ENCODE results near the gene LPO.

Gene LPO

GRCh38 chr17:58283674-58284612 lies 45.6 kb downstream of the LPO start:
- Histone ChIP-seq H3K27me3 (ENCODE audit: control insufficient read depth, insufficient read depth, low read length, poor library complexity, severe bottlenecking) (no peaks in the 10 kb centered on the region), H3K36me3 (ENCODE audit: control insufficient read depth, insufficient read depth, low read length) (no peaks in the 10 kb centered on the region), H3K27ac (ENCODE audit: insufficient read depth, low read depth, low read length, poor library complexity, severe bottlenecking) (no peak overlapping the region), H3K9me3 (ENCODE audit: control insufficient read depth, low read length) (no peaks in the 10 kb centered on the region), H3K4me3 (ENCODE audit: insufficient read depth, low read depth, low read length) (no peak overlapping the region), H3K4me1 (ENCODE audit: control insufficient read depth, insufficient read depth, low read length) (peaks cover 4% of the 10 kb centered on the region)
- WGBS, 2 experiments, result 79 to 82% methylated on average over 12 of the region's 12 CpGs

GRCh38 chr17:58284613-58285421 lies 46.4 kb downstream of the LPO start:
- Histone ChIP-seq H3K27me3 (ENCODE audit: control insufficient read depth, insufficient read depth, low read length, poor library complexity, severe bottlenecking) (no peaks in the 10 kb centered on the region), H3K27ac (ENCODE audit: insufficient read depth, low read depth, low read length, poor library complexity, severe bottlenecking) (no peak overlapping the region), H3K4me1 (ENCODE audit: control insufficient read depth, insufficient read depth, low read length) (peaks cover 4% of the 10 kb centered on the region), H3K36me3 (ENCODE audit: control insufficient read depth, insufficient read depth, low read length) (no peaks in the 10 kb centered on the region), H3K9me3 (ENCODE audit: control insufficient read depth, low read length) (no peaks in the 10 kb centered on the region), H3K4me3 (ENCODE audit: insufficient read depth, low read depth, low read length) (no peak overlapping the region)
- WGBS, 2 experiments, result 36 to 37% methylated on average over 5 of the region's 6 CpGs

- Histone ChIP-seq H3K27ac (ENCODE audit: insufficient read depth, low read depth, low read length, poor library complexity, severe bottlenecking) (no peak overlapping the region), H3K4me3 (ENCODE audit: insufficient read depth, low read depth, low read length) (no peak overlapping the region), H3K27me3 (ENCODE audit: control insufficient read depth, insufficient read depth, low read length, poor library complexity, severe bottlenecking) (no peaks in the 10 kb centered on the region), H3K36me3 (ENCODE audit: control insufficient read depth, insufficient read depth, low read length) (no peaks in the 10 kb centered on the region), H3K9me3 (ENCODE audit: control insufficient read depth, low read length) (no peaks in the 10 kb centered on the region), H3K4me1 (ENCODE audit: control insufficient read depth, insufficient read depth, low read length) (peaks cover 4% of the 10 kb centered on the region)
- WGBS, 2 experiments, result 89 to 95% methylated on average over 2 to 3 of the region's 3 CpGs
Measured at GRCh38 chr17:58285422-58285810, 47.0 kb downstream of the LPO start.

GRCh38 chr17:58289869-58290268 lies 51.5 kb downstream of the LPO start:
- Histone ChIP-seq H3K27ac (ENCODE audit: insufficient read depth, low read depth, low read length, poor library complexity, severe bottlenecking) (no peak overlapping the region), H3K9me3 (ENCODE audit: control insufficient read depth, low read length) (no peaks in the 10 kb centered on the region), H3K4me1 (ENCODE audit: control insufficient read depth, insufficient read depth, low read length) (no peaks in the 10 kb centered on the region), H3K36me3 (ENCODE audit: control insufficient read depth, insufficient read depth, low read length) (no peaks in the 10 kb centered on the region), H3K27me3 (ENCODE audit: control insufficient read depth, insufficient read depth, low read length, poor library complexity, severe bottlenecking) (no peaks in the 10 kb centered on the region), H3K4me3 (ENCODE audit: insufficient read depth, low read depth, low read length) (no peak overlapping the region)
- 92 to 96% methylated on average over 2 of the region's 2 CpGs for WGBS, 2 experiments

- H3K27ac ChIP-seq (ENCODE audit: insufficient read depth, low read depth, low read length, poor library complexity, severe bottlenecking), result no peak overlapping the region
- H3K9me3 ChIP-seq (ENCODE audit: control insufficient read depth, low read length), result no peaks in the 10 kb centered on the region
- no peak overlapping the region for H3K4me3 ChIP-seq (ENCODE audit: insufficient read depth, low read depth, low read length)
- H3K4me1 ChIP-seq (ENCODE audit: control insufficient read depth, insufficient read depth, low read length), result no peaks in the 10 kb centered on the region
- WGBS, 2 experiments, result 94 to 96% methylated on average over 5 of the region's 5 CpGs
- no peaks in the 10 kb centered on the region for H3K27me3 ChIP-seq (ENCODE audit: control insufficient read depth, insufficient read depth, low read length, poor library complexity, severe bottlenecking)
- H3K36me3 ChIP-seq (ENCODE audit: control insufficient read depth, insufficient read depth, low read length), result no peaks in the 10 kb centered on the region
Measured at GRCh38 chr17:58291246-58291645, 52.9 kb downstream of the LPO start.

GRCh38 chr17:58294034-58294433 lies 55.6 kb downstream of the LPO start:
- no peak overlapping the region for H3K27ac ChIP-seq (ENCODE audit: insufficient read depth, low read depth, low read length, poor library complexity, severe bottlenecking)
- no peaks in the 10 kb centered on the region for H3K27me3 ChIP-seq (ENCODE audit: control insufficient read depth, insufficient read depth, low read length, poor library complexity, severe bottlenecking)
- 86 to 94% methylated on average over 1 of the region's 1 CpG for WGBS, 2 experiments
- no peaks in the 10 kb centered on the region for H3K36me3 ChIP-seq (ENCODE audit: control insufficient read depth, insufficient read depth, low read length)
- H3K4me1 ChIP-seq (ENCODE audit: control insufficient read depth, insufficient read depth, low read length), result no peaks in the 10 kb centered on the region
- no peak overlapping the region for H3K4me3 ChIP-seq (ENCODE audit: insufficient read depth, low read depth, low read length)
- no peaks in the 10 kb centered on the region for H3K9me3 ChIP-seq (ENCODE audit: control insufficient read depth, low read length)

- H3K36me3 ChIP-seq (ENCODE audit: control insufficient read depth, insufficient read depth, low read length), result no peaks in the 10 kb centered on the region
- peaks cover 4% of the 10 kb centered on the region for H3K4me1 ChIP-seq (ENCODE audit: control insufficient read depth, insufficient read depth, low read length)
- H3K27ac ChIP-seq (ENCODE audit: insufficient read depth, low read depth, low read length, poor library complexity, severe bottlenecking), result no peak overlapping the region
- no peaks in the 10 kb centered on the region for H3K27me3 ChIP-seq (ENCODE audit: control insufficient read depth, insufficient read depth, low read length, poor library complexity, severe bottlenecking)
- H3K9me3 ChIP-seq (ENCODE audit: control insufficient read depth, low read length), result no peaks in the 10 kb centered on the region
- H3K4me3 ChIP-seq (ENCODE audit: insufficient read depth, low read depth, low read length), result no peak overlapping the region
- 90 to 92% methylated on average over 6 of the region's 6 CpGs for WGBS, 2 experiments
Measured at GRCh38 chr17:58300336-58300735, 62.0 kb downstream of the LPO start.

GRCh38 chr17:58301504-58302150 lies 63.2 kb downstream of the LPO start:
- WGBS, 2 experiments, result 84% methylated on average over 15 to 16 of the region's 16 CpGs
- H3K9me3 ChIP-seq (ENCODE audit: control insufficient read depth, low read length), result no peaks in the 10 kb centered on the region
- no peaks in the 10 kb centered on the region for H3K36me3 ChIP-seq (ENCODE audit: control insufficient read depth, insufficient read depth, low read length)
- H3K4me3 ChIP-seq (ENCODE audit: insufficient read depth, low read depth, low read length), result no peak overlapping the region
- no peak overlapping the region for H3K27ac ChIP-seq (ENCODE audit: insufficient read depth, low read depth, low read length, poor library complexity, severe bottlenecking)
- H3K27me3 ChIP-seq (ENCODE audit: control insufficient read depth, insufficient read depth, low read length, poor library complexity, severe bottlenecking), result no peaks in the 10 kb centered on the region
- peaks cover 4% of the 10 kb centered on the region for H3K4me1 ChIP-seq (ENCODE audit: control insufficient read depth, insufficient read depth, low read length)

- WGBS, 2 experiments, result 86 to 91% methylated on average over 9 of the region's 9 CpGs
- H3K27me3 ChIP-seq (ENCODE audit: control insufficient read depth, insufficient read depth, low read length, poor library complexity, severe bottlenecking), result no peaks in the 10 kb centered on the region
Measured at GRCh38 chr17:58302171-58302918, 64.0 kb downstream of the LPO start.

More at GRCh38 chr17:58302171-58302918, 64.0 kb downstream of the LPO start:
- H3K9me3 ChIP-seq (ENCODE audit: control insufficient read depth, low read length), result no peaks in the 10 kb centered on the region
- H3K4me3 ChIP-seq (ENCODE audit: insufficient read depth, low read depth, low read length), result no peak overlapping the region
- H3K27ac ChIP-seq (ENCODE audit: insufficient read depth, low read depth, low read length, poor library complexity, severe bottlenecking), result no peak overlapping the region
- H3K4me1 ChIP-seq (ENCODE audit: control insufficient read depth, insufficient read depth, low read length), result peaks cover 4% of the 10 kb centered on the region
- no peaks in the 10 kb centered on the region for H3K36me3 ChIP-seq (ENCODE audit: control insufficient read depth, insufficient read depth, low read length)
